HepG2 (cell line): ENCODE data around the gene FN1. TPM values are rescaled to one million over a fixed set of nuclear protein-coding genes. Genes with fewer than 3 reads are reported as not detected.
A peak's percentile ranks its signal among the peaks of the same experiment; 100 is the strongest.

ENCODE experiments used
- ATAC-seq: fragments of 200-7000 bp; cut with Tn5 transposase; 3 replicates; pipeline ENCODE4 v1.9.1; 2020; ENCODE audit warnings: mild to moderate bottlenecking, moderate library complexity
- BruUV-seq: library from RNA; stranded (reverse); fragments of 400-500 nt; replicated peaks from 2 replicates; lab custom pipeline; 2021; lab: Mats Ljungman, UMichigan
- CTCF ChIA-PET: fragments of 300-600 bp; formaldehyde crosslinking; extraction: SDS; loops from one replicate; lab custom pipeline; 2021; ENCODE audit warnings: low total read pairs, inconsistent platforms, low intra/inter-chr PET ratio; lab: Yijun Ruan, JAX
- POLR2A ChIA-PET: fragments of 350-600 bp; sonication (Branson Sonifier 250); formaldehyde crosslinking; loops from one replicate; lab custom pipeline; 2020; ENCODE audit warnings: antibody characterized with exemption, inconsistent platforms; lab: Yijun Ruan, JAX
- DNase-seq: peaks from one replicate; pipeline ENCODE4 v3.0.0-alpha.2; 2015; ENCODE audit warnings: low spot score
- FAIRE-seq: peaks from 3 replicates; lab custom pipeline; 2011; peaks lifted over from hg19 to GRCh38; lab: Jason Lieb, UNC
- H2AFZ ChIP-seq: one replicate; pipeline ENCODE4 v1.6.1; 2011; ENCODE audit warnings: low read length, inconsistent platforms
- H3K27ac ChIP-seq: fragments of 300-600 bp; 3 replicates; pipeline ENCODE4 v1.8.0; 2011; ENCODE audit warnings: mixed run types, mild to moderate bottlenecking, mixed read lengths, low read length, inconsistent platforms; ENCODE audit not compliant: insufficient read depth; ENCODE audit errors: extremely low read length
- H3K27me3 ChIP-seq, 2 experiments: fragments of 200-600 bp in 1 of 2; 2 replicates in 1 of 2; 3 replicates in 1 of 2; pipeline versions ENCODE4 v1.6.0 to v1.8.0; 2011; ENCODE audit warnings: low read length in 2 of 2, mild to moderate bottlenecking in 2 of 2, moderate library complexity in 2 of 2, inconsistent platforms in 1 of 2; ENCODE audit not compliant: insufficient read depth in 2 of 2, control insufficient read depth in 1 of 2
- H3K36me3 ChIP-seq, 2 experiments: fragments of 200-600 bp in 1 of 2; replicated peaks in 1 of 2; 2 replicates in 1 of 2; 3 replicates in 1 of 2; pipeline versions ENCODE4 v1.5.1 to v1.8.0; 2011; ENCODE audit warnings: low read length in 2 of 2, inconsistent platforms in 1 of 2; ENCODE audit not compliant: insufficient read depth in 2 of 2, control insufficient read depth in 1 of 2
- H3K4me1 ChIP-seq: 2 replicates; pipeline ENCODE4 v1.5.1; 2012; ENCODE audit warnings: low read length, inconsistent platforms; ENCODE audit not compliant: insufficient read depth
- H3K4me2 ChIP-seq: 2 replicates; pipeline ENCODE4 v1.6.0; 2011; ENCODE audit warnings: low read depth, low read length, inconsistent platforms
- H3K4me3 ChIP-seq, 3 experiments: fragments of 200-600 bp in 1 of 3; sonication (generic), shearing (Covaris generic) in 1 of 3; replicated peaks in 1 of 3; 2 replicates each; pipeline ENCODE4 v1.5.1; 2011 to 2016; ENCODE audit warnings: low read length in 3 of 3, inconsistent platforms in 2 of 3, low read depth in 2 of 3, mild to moderate bottlenecking in 2 of 3, control low read depth in 1 of 3, mixed read lengths in 1 of 3; ENCODE audit not compliant: insufficient read depth in 1 of 3
- H3K79me2 ChIP-seq: one replicate; pipeline ENCODE4 v1.6.1; 2011; ENCODE audit warnings: low read length, inconsistent platforms; ENCODE audit not compliant: insufficient read depth
- H3K9ac ChIP-seq: 2 replicates; pipeline ENCODE4 v1.6.0; 2011; ENCODE audit warnings: mild to moderate bottlenecking, low read depth, low read length, inconsistent platforms; ENCODE audit not compliant: insufficient read depth
- H3K9me3 ChIP-seq: 2 replicates; pipeline ENCODE4 v1.5.1; 2012; ENCODE audit warnings: mild to moderate bottlenecking, low read length
- H4K20me1 ChIP-seq: 2 replicates; pipeline ENCODE4 v1.6.0; 2011; ENCODE audit warnings: inconsistent platforms, mild to moderate bottlenecking, low read length, moderate library complexity; ENCODE audit not compliant: insufficient read depth
- ZNF260 ChIP-seq: sonication (generic); formaldehyde crosslinking; IDR thresholded peaks from 2 replicates; pipeline ENCODE4 v1.4.0; 2020; ENCODE audit warnings: missing genetic modification reagents, low read depth, mild to moderate bottlenecking, borderline replicate concordance
- WGBS: methylation state at CpG from one replicate; pipeline ENCODE4 v1.1.6; 2017; ENCODE audit warnings: low lambda C conversion rate; 5-methylcytosine and 5-hydroxymethylcytosine counted together
- in situ Hi-C: cut with HindIII; loops from 2 replicates; pipeline ENCODE4 v1.10.0; 2017; ENCODE audit warnings: low pct_unique_long_range_greater_than_20kb; ENCODE audit not compliant: extremely low pct_ligation_motif_present
- intact Hi-C: fragments of 100-400 bp; cut with micrococcal nuclease; formaldehyde crosslinking; loops from one replicate; pipeline ENCODE4 v1.10.0; 2022; ENCODE audit not compliant: unreplicated experiment
- polyA plus RNA-seq, 8 experiments: library from polyadenylated mRNA; depleted of rRNA in 3 of 8; stranded (reverse) in 7 of 8; unstranded in 1 of 8; fragments of >200 nt; fragmentation: Illumina TruSeq in 4 of 8; extraction: Trizol in 4 of 8; gene quantifications; 2 replicates each; pipeline versions ENCODE4 v1.2.1 to v1.2.3, GENCODE V29; 2011 to 2016; ENCODE audit warnings: low read depth in 4 of 8, missing spikeins in 1 of 8, mixed read lengths in 1 of 8; ENCODE audit not compliant: insufficient read depth in 1 of 8
- total RNA-seq, 5 experiments: library from RNA; depleted of rRNA; stranded (reverse); fragments of >200 nt; fragmentation: Illumina TruSeq; extraction: Trizol; gene quantifications; 2 replicates each; pipeline ENCODE4 v1.2.3, GENCODE V29; 2016; ENCODE audit warnings: low read depth in 1 of 5
- TF ChIP-seq, protein P1 (sequence below): sonication (generic); formaldehyde crosslinking; IDR thresholded peaks from 2 replicates; pipeline ENCODE4 v1.5.1; 2020; ENCODE audit warnings: mild to moderate bottlenecking, missing genetic modification reagents, moderate library complexity
- TF ChIP-seq, protein P2 (sequence below): sonication (generic); formaldehyde crosslinking; conservative IDR thresholded peaks from 2 replicates; pipeline ENCODE4 v1.4.0; 2020; ENCODE audit warnings: mild to moderate bottlenecking, missing genetic modification reagents, moderate library complexity

Gene FN1
- total and polyA plus RNA-seq, 2 of the 13 experiments (the other 11 are each of a cell fraction or from before 2014, with no cell fraction given) = 1,847 to 6,471 TPM

DNA sequence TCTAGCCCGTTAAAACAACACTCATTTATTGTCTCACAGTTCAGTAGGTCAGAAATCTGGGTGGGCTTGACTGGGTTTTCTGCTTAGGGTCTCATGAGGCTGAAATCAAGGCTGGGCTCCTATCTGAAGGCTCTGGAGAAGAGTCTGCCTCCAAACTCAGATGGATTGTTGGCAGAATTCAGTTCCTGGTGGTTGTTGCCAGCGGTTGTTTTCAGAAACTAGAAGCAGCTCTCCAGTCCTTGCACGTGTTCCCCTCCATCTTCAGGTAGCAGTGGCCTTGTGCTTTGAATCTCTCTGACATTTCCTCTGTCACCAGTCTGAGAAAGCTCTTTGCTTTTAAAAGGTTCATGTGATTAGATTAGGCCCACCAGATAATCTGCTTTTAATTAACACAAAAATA, 20.1 kb upstream of the FN1 start:
- no peak overlapping the region for H3K27ac ChIP-seq
- in situ Hi-C loops = no loop called here
- no peak for DNase-seq

More for the DNA sequence above, 20.1 kb upstream of the FN1 start:
- no peak overlapping the region for H3K9ac ChIP-seq
- no peak overlapping the region for H2AFZ ChIP-seq
- intact Hi-C loops = no loop called here
- peaks cover 29% of the 10 kb centered on the region for H3K4me1 ChIP-seq
- ATAC-seq = no peak
- no peak overlapping the region for H3K4me3 ChIP-seq
- no peaks in the 10 kb centered on the region for H4K20me1 ChIP-seq
- H3K79me2 ChIP-seq = no peaks in the 10 kb centered on the region
- no peaks in the 10 kb centered on the region for H3K27me3 ChIP-seq
- H3K9me3 ChIP-seq = no peaks in the 10 kb centered on the region
- FAIRE-seq = no peak
- TF ChIP-seq ZNF260 (CRISPR knock-in tag) = no peak
- TF ChIP-seq, protein P1, sequence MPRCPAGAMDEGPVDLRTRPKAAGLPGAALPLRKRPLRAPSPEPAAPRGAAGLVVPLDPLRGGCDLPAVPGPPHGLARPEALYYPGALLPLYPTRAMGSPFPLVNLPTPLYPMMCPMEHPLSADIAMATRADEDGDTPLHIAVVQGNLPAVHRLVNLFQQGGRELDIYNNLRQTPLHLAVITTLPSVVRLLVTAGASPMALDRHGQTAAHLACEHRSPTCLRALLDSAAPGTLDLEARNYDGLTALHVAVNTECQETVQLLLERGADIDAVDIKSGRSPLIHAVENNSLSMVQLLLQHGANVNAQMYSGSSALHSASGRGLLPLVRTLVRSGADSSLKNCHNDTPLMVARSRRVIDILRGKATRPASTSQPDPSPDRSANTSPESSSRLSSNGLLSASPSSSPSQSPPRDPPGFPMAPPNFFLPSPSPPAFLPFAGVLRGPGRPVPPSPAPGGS = 0 out of 2 replicates have a peak, but pooled peaks have one; percentile 17
- TF ChIP-seq, protein P2, sequence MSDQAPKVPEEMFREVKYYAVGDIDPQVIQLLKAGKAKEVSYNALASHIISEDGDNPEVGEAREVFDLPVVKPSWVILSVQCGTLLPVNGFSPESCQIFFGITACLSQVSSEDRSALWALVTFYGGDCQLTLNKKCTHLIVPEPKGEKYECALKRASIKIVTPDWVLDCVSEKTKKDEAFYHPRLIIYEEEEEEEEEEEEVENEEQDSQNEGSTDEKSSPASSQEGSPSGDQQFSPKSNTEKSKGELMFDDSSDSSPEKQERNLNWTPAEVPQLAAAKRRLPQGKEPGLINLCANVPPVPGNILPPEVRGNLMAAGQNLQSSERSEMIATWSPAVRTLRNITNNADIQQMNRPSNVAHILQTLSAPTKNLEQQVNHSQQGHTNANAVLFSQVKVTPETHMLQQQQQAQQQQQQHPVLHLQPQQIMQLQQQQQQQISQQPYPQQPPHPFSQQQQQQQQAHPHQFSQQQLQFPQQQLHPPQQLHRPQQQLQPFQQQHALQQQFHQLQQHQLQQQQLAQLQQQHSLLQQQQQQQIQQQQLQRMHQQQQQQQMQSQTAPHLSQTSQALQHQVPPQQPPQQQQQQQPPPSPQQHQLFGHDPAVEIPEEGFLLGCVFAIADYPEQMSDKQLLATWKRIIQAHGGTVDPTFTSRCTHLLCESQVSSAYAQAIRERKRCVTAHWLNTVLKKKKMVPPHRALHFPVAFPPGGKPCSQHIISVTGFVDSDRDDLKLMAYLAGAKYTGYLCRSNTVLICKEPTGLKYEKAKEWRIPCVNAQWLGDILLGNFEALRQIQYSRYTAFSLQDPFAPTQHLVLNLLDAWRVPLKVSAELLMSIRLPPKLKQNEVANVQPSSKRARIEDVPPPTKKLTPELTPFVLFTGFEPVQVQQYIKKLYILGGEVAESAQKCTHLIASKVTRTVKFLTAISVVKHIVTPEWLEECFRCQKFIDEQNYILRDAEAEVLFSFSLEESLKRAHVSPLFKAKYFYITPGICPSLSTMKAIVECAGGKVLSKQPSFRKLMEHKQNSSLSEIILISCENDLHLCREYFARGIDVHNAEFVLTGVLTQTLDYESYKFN (CRISPR knock-in tag) = no peak
- 97% methylated on average over 3 of the region's 3 CpGs for WGBS
- CTCF ChIA-PET = no interaction called here
- H3K4me2 ChIP-seq = no peak overlapping the region
- no TSS peak for BruUV-seq
- H3K36me3 ChIP-seq = no peaks in the 10 kb centered on the region
- POLR2A ChIA-PET = no interaction called here
